M059J (cell line): ENCODE results near the gene PPP1R1C. TPM values are rescaled to one million over a fixed set of nuclear protein-coding genes. Genes with fewer than 3 reads are reported as not detected.

Experiments used
- DNase-seq: peaks from one replicate; pipeline ENCODE4 v3.0.0-alpha.2; 2012; ENCODE audit warnings: low read depth
- total RNA-seq: library from RNA; depleted of rRNA; stranded (reverse); fragments of >200 nt; shearing (Covaris generic); gene quantifications from 2 replicates; pipeline ENCODE4 v1.2.3, GENCODE V29; 2014

PPP1R1C gene
- total RNA-seq, 1 experiment from 2014 or later: 8.4 TPM

- DNase-seq: no peak
These were observed 14.6 kb upstream of the PPP1R1C start for GRCh38 chr2:181971032-181971431.

GRCh38 chr2:181972431-181973170 lies 13.1 kb upstream of the PPP1R1C start:
- DNase-seq: no peak

DNA sequence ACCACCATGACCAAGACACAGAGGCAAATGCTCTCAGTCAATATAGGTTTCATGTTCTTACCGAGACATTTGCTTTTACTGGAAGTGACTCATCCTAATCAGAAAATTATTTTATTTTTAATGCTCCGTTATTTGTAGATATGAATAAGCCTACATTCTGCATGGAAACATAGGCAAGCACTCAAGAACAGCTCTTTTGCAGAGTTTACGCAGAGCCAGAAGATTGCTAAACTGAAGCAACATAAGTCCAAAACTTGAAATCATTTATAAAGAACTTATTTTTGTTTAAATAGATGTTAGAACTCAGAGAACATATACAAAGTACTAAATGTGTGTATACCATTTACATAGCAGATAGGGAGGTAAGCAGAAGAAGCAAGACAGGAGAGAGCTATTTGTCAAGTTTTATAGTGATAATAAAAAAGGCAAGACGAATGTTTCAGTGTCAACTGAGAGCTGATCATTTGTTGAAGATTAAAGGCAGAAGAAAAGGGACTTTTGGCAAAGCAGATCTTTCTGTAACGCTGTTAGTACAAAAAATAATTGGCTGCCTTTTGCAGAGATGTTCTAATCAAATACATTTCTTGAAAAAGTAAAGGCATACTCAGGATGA lies 12.4 kb upstream of the PPP1R1C start:
- no peak for DNase-seq

- peak; percentile 96 for DNase-seq
These were observed 7.8 kb upstream of the PPP1R1C start for GRCh38 chr2:181977661-181978350.

GRCh38 chr2:181978351-181979150 lies 7.1 kb upstream of the PPP1R1C start:
- peak; percentile 63 for DNase-seq

- DNase-seq: no peak
These were observed 1.6 kb upstream of the PPP1R1C start for GRCh38 chr2:181984060-181984459.

GRCh38 chr2:181984814-181985631 lies 630 bp upstream of the PPP1R1C start:
- DNase-seq: no peak

DNA sequence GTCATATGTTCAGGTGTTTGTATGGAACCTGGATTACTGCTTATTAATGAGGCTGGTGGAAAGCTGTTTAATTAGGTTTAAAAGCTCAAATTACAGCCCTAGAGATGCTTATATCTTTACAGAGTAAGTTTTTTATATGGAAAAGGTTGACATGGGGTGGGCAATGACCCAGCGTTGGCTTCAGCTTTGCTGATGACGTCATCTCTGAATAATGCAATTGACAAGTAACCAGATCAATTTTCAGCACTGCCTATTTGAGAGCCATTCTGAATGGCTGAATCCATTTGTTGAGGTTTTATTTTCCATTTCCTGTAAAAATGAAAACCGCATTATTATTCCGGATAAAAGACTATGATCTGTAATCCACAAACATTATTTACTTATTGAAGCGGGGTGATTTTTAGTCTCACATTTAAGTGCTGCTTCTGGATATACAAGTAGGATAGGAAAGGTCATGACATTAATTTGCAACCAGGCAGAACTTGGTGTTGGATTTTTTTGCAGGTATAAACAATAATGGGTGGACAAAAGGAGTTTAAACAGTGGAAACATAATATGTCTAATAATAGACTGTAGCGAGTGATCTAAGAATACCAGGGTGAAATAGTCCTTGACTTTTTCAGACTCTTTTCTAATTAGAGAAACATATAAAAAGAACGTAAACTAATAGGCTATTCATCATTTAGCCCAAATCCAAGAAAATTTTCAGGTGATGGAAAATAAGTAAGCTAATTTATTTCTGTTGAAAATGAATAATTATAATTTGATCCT lies 2.7 kb downstream of the PPP1R1C start:
- no peak for DNase-seq

DNA sequence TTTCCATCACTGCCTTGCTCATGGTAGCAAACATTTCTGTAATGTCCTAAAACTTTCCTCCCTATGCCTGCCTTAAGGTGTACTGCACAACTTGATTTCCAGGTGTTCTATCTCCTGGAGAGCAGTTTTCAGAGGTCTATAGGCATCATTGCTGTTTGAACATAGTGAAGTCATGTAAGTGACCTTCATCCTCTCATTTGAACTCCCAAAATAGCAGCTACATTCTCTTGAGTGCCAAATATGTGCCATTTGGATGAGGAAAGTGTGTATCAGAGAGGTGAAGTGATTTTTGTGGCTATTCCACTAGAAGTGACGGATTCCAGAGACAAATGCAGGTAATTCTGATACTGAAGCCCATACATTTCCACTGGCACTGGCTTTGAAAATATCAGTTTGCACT lies 3.4 kb downstream of the PPP1R1C start:
- no peak for DNase-seq

GRCh38 chr2:181991171-181991885 lies 5.7 kb downstream of the PPP1R1C start:
- DNase-seq: no peak

DNA sequence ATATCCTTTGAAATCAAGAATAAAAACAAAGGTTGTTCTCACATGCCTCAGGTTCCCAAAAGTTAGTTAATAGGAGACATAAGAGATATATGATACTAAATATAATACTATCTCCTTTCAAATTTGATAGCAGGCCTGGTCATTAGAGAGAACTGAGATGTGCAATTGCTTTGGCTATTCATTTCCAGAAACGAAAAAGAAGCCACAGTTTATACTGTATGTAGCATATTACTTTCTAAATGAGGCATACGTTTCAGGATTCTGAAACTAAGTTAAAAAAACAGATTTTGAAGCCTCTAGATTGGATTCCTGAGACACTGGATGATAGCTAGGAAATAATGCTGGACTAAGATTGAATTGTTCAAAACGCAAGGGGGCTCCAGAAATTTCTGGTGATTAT lies 7.1 kb downstream of the PPP1R1C start:
- DNase-seq: no peak

- DNase-seq: peak; percentile 11
These were observed 9.6 kb downstream of the PPP1R1C start for GRCh38 chr2:181995289-181995688.

DNA sequence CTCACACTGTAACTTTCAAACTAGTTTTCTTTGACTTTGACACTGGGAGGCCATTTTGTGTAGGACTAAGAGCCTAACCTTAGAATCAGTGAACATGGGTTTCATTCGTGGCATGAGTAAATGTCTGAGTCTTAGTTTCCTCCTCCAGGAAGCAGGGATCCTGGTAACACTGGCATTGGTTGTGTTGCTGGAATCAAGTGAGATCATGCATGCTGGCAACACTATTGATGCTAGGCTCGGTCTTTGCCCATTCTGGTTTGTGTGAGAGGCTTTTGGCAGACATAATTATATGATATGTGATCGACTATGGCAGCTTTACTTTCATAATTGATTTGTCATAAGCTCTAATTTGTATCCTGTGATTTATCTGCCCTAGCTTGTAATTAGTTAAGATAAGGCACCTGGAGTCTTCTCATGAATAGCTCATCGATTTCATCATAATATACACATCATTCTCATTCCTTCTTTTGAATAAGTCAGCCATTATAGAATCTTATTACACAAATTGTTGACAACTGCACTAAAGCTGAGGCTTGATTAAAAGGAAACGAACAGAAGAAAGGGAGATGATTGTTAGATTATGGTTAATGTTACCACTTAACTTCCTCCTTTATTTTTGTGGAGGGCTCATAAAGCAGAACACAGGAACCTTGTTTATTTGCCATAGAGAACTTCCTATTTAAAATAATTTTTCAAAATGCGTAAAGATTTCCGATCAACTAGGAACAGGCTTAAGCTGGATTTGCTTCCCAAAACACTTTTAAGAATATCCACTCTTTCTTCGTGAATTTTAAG lies 12.6 kb downstream of the PPP1R1C start:
- DNase-seq: no peak

DNA sequence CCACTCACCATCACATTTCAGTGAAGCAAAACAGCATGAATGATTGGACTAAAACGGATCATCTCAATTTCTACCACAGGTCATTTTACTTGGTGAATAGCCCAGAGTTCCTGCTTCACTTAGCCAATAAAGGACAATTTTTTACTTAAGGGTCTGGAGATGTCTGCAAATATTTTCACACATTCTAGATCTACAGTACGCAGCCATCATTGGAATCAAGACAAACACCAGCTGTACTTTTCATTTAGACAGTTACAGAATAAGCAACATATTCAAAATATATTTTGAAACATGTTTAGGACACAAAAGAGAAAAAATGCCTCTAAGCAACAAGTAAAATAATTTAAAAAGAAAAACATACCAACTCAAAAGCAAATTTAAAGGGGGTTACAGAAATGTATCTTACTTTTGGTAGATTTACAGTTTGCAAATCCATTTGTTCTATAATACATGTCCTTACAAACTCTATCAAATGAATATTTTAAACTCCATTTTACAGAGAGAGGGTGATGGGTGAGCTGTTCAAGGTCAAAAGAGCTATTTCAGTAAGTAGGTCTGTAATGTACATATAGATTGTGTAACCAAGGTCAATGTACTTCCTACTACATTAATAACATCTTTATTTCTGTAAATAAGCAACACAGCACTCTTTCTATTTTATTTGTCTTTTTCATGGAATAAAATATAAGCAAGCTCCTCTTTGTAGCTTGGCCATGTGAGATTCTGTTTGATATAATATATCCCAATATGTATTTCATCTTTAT lies 13.4 kb downstream of the PPP1R1C start:
- no peak for DNase-seq

DNA sequence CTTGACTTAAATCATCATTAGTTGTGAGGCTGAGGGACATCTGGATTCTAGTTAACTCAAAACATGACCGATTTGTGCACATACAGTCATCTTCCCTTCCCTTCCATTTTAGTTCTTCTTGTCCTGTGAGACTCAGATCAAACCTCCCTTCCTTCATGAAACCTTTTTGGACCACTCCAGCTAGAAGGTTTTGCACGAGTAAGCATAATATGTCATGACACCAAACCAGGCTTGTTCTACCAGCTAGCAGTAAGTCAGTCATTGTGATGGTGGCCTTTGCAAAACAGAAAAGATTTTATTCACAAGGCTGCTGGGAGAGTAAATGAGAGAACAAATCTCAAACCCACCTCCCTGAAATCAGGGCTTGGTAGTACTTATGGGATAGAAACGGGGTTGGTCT lies 14.3 kb downstream of the PPP1R1C start:
- no peak for DNase-seq

- DNase-seq: no peak
These were observed 19.4 kb downstream of the PPP1R1C start for GRCh38 chr2:182004945-182005520.

- DNase-seq: no peak
These were observed 21.1 kb downstream of the PPP1R1C start for GRCh38 chr2:182006595-182007341.
